ENCODE measurements around the gene PIGU.

The PIGU gene

DNA sequence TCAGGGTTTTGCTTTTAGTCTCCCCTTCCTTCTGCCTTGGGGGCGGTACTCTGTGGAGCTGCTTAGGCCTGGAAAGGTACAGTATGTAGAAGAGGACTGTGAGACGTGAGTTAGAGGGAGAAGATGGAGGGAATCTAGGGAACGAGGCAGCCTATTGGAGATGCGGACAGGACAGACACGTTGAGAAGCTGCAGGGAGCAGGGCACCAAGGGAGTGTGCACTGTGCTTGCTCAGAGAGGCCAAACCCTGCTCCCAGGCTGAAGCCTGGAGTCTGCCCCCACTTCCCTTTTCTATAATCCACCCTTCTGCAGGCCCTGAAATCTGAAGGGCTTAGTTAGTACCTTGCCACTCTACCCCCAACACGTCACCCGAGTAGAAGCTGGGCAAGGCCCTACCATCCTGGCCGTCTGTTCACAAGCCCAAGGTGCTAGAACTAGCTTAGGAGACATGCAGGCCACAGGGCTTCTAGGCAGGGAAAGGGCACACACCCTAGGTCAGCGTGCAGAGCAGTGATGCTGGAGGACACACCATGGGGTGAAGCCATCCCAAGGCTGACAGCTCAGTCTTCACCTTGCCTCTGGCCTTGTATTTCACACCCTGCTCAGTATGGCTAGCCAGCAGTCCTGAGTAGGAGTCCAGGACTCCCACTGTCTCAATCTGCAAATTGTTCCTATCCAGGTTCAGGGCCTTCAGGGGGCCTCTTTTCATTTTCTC lies 34.1 kb upstream of the PIGU start:
- Histone ChIP-seq H3K9me3 (ENCODE audit: control insufficient read depth, insufficient read depth, low read length) (no peaks in the 10 kb centered on the region), H3K36me3 (ENCODE audit: insufficient read depth, low read length) (peaks cover 4% of the 10 kb centered on the region; the same call in 1 of the 2 replicates), H3K9ac (ENCODE audit: low read depth, low read length) (no peak overlapping the region), H3K4me1 (ENCODE audit: insufficient read depth, low read length) (no peaks in the 10 kb centered on the region)

DNA sequence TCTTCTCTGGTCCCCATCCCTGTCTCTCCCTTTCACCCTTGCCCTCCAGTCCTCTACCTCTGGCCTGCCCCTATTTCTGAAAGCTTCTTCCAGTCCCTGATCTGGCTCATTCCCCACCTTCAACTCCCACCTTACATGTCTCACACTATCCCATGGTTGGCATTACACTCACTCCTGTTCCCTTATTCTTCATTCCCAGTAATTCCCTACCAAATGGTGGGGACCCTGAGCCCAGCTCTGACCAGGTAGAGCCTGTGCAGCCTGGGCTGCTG lies 33.6 kb upstream of the PIGU start:
- no peaks in the 10 kb centered on the region for H3K9me3 ChIP-seq (ENCODE audit: control insufficient read depth, insufficient read depth, low read length)
- peak overlapping the region; percentile 78 for H3K9ac ChIP-seq (ENCODE audit: low read depth, low read length)
- H3K36me3 ChIP-seq (ENCODE audit: insufficient read depth, low read length): peaks cover 3% of the 10 kb centered on the region; the same call in 1 of the 2 replicates
- H3K4me1 ChIP-seq (ENCODE audit: insufficient read depth, low read length): no peaks in the 10 kb centered on the region

DNA sequence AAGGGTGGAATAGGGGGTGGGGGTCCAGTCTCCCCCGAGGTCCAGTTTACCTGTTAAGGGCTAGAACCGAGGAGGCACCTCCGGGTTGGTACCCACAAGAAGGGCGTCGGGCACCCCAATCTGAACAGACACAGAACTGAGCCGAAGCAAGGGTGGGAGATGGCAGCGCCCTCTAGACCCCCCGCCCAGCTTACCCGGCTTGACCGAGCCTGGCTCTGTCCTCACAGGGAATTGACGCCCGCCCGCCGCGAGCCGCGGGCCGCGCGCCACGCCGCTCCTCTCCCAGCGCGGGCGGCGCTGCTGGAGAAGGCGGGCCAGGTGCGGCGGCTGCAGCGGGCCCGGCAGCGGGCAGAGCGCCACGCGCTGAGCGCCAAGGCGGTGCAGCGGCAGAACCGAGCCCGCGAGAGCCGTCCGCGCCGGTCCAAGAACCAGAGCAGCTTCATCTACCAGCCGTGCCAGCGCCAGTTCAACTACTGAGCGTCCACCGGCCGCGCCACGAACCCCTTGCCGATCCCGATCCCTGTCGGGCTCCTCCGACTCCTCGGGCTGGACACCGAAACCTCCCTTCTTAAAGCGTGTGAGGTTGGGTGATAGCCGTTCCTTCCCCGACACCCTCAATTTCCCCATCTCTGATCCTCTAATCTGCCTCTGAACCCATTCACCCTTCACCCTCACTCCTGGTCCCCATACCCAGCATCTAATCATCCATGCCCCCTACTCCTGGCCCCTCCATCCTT lies 33.1 kb upstream of the PIGU start:
- peaks cover 4% of the 10 kb centered on the region; the same call in 1 of the 2 replicates for H3K4me1 ChIP-seq (ENCODE audit: insufficient read depth, low read length)

DNA sequence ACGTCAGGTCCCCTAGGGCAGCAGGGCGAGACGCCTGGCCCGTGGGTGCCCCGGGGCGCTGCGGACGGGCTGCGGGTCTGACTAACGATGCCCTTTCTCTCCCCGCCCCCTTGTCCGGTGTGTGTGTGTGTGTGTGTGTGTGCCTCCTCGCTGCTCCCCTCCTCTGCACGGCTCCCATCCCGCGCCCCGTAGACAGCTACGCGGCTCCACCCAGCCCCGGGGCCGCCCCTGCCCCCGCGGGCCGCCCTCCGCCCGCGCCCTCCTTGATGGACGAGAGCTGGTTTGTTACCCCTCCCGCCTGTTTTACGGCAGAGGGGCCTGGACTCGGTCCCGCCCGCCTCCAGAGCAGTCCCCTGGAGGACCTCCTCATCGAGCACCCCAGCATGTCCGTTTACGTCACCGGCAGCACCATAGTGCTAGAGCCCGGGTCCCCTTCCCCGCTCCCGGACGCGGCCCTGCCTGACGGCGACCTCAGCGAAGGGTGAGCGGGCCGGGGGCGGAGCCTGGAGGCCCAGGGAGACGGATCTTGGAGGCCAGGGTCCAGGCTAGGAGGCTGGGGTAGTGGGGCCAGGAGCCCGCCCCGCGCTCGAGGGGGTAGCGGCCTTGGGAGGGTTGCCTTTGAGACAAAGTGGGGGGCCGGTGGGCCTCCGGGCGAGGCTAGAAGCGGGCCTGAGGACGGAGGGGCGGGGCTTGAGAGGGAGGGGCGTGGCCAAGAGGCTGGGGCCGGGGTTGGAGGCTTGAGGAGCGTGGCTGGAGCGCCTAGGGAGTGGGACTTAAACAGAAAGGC lies 32.3 kb upstream of the PIGU start:
- H3K4me1 ChIP-seq (ENCODE audit: insufficient read depth, low read length): peaks cover 6% of the 10 kb centered on the region; the same call in 1 of the 2 replicates
- no peaks in the 10 kb centered on the region for H3K9me3 ChIP-seq (ENCODE audit: control insufficient read depth, insufficient read depth, low read length)
- no peaks in the 10 kb centered on the region for H3K36me3 ChIP-seq (ENCODE audit: insufficient read depth, low read length)
- H3K9ac ChIP-seq (ENCODE audit: low read depth, low read length): peak overlapping the region; percentile 78; the same call in 1 of the 2 replicates

More for the DNA sequence above, 33.1 kb upstream of the PIGU start:
- Histone ChIP-seq H3K9me3 (ENCODE audit: control insufficient read depth, insufficient read depth, low read length) (no peaks in the 10 kb centered on the region), H3K36me3 (ENCODE audit: insufficient read depth, low read length) (no peaks in the 10 kb centered on the region), H3K9ac (ENCODE audit: low read depth, low read length) (peak overlapping the region; percentile 78)

DNA sequence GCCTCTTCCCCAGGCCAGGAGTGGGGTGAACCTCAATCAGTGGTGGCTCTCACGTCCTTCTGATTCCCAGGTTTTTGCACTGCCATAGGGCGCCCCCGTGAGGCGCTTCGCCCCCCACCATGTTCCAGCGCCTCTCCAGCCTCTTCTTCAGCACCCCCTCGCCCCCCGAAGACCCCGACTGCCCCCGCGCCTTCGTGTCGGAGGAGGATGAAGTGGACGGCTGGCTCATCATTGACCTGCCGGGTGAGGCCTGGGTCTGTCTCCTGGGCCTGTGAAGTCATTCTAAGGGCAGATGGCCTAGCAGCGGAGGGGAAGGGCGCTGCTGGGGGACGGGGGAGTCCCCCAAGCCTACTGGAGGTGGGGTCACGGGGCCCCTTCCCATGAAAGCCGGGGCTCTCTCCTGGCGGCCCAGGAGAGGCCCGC lies 31.7 kb upstream of the PIGU start:
- no peaks in the 10 kb centered on the region for H3K9me3 ChIP-seq (ENCODE audit: control insufficient read depth, insufficient read depth, low read length)
- peak overlapping the region; percentile 78; the same call in 1 of the 2 replicates for H3K9ac ChIP-seq (ENCODE audit: low read depth, low read length)
- H3K4me1 ChIP-seq (ENCODE audit: insufficient read depth, low read length): peaks cover 6% of the 10 kb centered on the region; the same call in 1 of the 2 replicates
- no peaks in the 10 kb centered on the region for H3K36me3 ChIP-seq (ENCODE audit: insufficient read depth, low read length)

DNA sequence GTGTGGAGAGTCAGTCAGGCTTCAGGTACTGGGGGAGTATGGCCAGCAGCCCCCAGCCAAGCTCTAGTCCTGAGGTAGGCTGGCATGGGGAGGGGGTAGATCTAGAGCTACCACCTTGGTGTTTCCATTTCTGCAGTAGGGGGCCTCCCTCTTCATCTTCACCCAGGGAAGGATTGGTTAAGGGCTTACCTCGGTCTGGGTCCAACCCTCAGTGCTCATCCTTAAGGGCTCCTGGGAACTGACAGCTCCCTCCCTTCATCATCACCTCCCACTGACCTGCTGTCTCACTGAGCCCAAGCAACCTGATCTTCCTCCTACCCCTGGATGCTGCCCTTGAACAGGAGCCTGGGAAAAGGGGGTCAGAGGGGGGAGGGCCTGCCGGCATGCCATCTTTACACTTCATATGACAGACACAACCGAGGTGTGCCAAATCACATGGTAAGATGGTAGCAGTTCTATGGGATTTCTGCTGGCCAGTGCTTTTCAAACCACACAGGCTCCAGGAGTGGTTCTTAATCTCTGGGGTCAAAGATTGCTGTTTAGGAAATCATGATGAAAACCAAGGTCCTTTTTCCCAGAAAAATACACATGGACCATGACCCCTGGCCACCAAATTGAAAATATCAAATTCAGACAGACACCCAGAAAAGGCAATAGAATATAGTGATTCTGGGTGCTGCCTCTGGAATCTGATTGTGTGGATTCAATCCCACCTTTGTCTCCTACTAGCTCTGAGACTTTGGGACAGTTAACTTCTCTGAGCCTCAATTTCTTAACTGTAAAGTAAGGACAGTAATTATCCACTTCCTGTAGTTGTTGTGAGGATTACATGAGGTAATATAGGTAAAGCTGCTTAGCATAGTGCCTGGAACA lies 30.3 kb upstream of the PIGU start:
- Histone ChIP-seq H3K4me1 (ENCODE audit: insufficient read depth, low read length) (peaks cover 6% of the 10 kb centered on the region; the same call in 1 of the 2 replicates), H3K36me3 (ENCODE audit: insufficient read depth, low read length) (no peaks in the 10 kb centered on the region), H3K9me3 (ENCODE audit: control insufficient read depth, insufficient read depth, low read length) (no peaks in the 10 kb centered on the region), H3K9ac (ENCODE audit: low read depth, low read length) (no peak overlapping the region)

DNA sequence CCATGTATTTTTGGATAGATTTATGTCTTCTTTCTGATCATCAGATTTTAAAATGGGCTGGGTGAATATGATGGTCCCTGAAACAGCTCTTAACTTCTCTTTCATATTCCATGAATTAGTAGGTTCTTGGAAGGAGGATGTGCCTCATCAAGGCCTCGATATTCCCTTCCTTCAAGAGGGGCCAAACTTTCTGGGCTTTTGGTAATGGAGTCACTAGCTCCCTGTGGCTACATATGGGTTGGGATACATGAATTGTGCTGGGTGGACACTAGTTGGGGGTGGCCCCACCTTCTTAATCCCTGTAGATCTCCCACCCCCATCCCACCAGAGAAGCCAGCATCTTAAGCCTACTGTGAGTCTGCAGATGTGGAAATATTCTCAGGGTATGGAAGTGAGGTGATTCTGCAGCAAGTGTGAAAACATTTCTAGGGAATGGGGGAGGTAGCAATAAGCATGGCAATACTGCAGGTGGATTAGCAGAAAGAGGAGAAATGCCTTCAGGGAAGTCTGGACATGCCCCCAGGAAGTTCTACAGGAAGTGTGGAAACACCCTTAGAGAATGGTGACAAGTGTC lies 29.5 kb upstream of the PIGU start:
- no peaks in the 10 kb centered on the region for H3K9me3 ChIP-seq (ENCODE audit: control insufficient read depth, insufficient read depth, low read length)
- no peak overlapping the region for H3K9ac ChIP-seq (ENCODE audit: low read depth, low read length)
- H3K4me1 ChIP-seq (ENCODE audit: insufficient read depth, low read length): peaks cover 6% of the 10 kb centered on the region; the same call in 1 of the 2 replicates
- no peaks in the 10 kb centered on the region for H3K36me3 ChIP-seq (ENCODE audit: insufficient read depth, low read length)

DNA sequence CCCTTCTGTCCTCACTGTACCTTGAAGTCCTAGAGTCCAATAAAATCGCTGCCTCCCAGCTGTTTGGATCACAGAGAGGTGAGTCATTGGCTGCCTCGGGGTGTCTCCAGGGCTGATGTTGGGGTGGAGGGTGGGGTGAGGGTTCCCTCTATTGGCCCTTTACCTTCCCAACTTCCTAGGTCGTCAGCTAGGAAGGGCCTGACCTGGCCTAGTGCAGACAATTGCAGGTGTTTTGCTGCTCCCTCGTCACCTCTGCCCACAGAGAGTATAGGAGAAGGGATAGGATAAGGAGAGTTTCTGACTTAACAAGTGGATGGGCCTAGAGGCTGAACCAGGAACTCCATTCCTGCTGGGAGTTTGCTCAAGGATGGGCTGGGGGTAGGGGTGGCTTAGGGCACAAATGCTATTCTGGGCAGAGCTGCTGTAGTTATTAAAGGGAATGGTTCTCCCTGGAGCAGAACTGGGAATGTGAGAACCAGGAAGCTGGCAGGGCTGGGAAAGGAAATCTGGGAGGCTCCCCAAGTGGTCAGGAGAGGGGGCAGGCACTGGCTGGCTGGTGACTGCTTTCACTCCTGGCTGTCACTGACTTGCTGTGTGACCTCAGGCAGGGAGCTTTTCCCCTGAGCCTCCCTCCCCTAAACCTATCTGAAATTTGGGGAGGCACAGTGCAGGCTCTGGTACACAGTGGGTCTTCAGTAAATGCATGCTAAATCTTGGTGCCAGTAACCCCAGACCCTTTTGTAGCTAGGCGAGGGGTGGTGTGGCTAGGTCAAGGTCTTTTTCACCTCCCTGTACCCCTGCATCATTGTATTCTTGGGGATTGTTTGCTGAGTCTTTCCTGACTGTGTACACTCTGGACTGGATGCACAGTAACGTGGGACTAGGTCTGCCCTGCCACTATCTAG lies 28.8 kb upstream of the PIGU start:
- H3K4me1 ChIP-seq (ENCODE audit: insufficient read depth, low read length): peaks cover 6% of the 10 kb centered on the region; the same call in 1 of the 2 replicates
- H3K9ac ChIP-seq (ENCODE audit: low read depth, low read length): peak overlapping the region; percentile 76; the same call in 1 of the 2 replicates
- no peaks in the 10 kb centered on the region for H3K36me3 ChIP-seq (ENCODE audit: insufficient read depth, low read length)
- H3K9me3 ChIP-seq (ENCODE audit: control insufficient read depth, insufficient read depth, low read length): no peaks in the 10 kb centered on the region

DNA sequence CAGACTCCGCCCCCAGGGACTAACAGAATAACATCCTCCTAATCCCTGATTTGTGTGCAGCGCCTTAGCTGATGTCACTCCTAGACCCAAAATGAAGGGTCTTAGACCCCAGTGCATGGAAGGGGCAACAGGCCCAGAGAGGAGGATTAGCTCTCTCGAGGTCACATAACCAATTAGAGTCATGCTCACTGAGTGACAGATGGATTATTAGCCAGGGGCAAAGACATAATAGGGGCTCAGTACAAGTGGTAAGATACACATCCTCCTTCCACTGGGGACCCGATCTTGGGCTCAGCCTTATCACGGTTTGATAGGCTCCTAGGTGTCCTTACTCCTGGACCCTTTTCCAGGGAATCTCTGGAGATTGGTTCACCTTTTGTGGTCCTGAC lies 28.1 kb upstream of the PIGU start:
- no peaks in the 10 kb centered on the region for H3K9me3 ChIP-seq (ENCODE audit: control insufficient read depth, insufficient read depth, low read length)
- no peaks in the 10 kb centered on the region for H3K36me3 ChIP-seq (ENCODE audit: insufficient read depth, low read length)
- H3K9ac ChIP-seq (ENCODE audit: low read depth, low read length): peak overlapping the region; percentile 76
- peaks cover 6% of the 10 kb centered on the region; the same call in 1 of the 2 replicates for H3K4me1 ChIP-seq (ENCODE audit: insufficient read depth, low read length)

DNA sequence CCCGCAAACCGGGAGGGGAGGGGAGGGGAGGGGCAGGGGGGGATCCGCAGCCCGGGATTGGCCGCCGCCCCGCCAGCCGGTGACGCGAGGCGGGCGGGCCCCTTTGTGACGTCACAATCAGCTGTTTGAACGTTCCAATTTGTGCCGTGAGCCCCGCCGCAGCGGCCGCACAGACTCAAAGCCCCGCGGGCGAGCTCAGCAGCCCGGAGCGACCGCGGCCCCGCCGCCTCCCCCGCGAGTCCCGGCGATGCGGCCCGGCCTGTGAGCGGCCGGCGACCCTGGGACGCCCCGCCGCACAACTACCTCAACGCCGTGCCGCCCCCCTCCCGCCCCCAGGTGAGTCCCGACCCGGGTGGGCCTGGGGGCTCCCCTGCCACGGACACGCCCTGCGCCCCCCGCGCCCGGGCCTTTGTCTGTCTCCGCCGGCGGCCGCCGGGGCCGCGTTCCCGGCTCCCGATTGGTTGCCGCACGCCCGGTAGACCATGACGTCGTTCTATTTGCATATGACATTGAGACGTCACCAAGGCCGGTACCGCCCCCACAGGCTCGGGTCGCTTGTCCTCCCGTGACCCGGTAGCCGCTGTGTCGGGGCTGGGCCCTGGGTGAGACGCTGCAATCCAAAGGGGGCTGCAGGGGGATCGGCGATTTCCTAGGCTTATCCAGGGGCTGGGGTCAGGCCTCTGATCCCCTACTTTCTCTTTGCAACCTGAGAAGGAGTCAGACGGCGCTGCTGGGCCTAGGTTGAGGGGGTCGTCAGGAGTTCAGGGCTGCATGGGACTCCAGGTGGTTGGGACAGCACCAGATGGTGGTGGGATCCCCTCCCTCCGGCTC lies 27.5 kb upstream of the PIGU start, which contains the start of gene TP53INP2:
TP53INP2 (plus strand) TSS at position 168 of the 831 bp plus-strand sequence. CDS start 4,396 bp downstream, outside the sequence.
- Histone ChIP-seq H3K36me3 (ENCODE audit: insufficient read depth, low read length) (no peaks in the 10 kb centered on the region), H3K9ac (ENCODE audit: low read depth, low read length) (peak within 1 kb of the TSS; percentile 76), H3K4me1 (ENCODE audit: insufficient read depth, low read length) (peaks cover 6% of the 10 kb centered on the region; the same call in 1 of the 2 replicates), H3K9me3 (ENCODE audit: control insufficient read depth, insufficient read depth, low read length) (no peaks in the 10 kb centered on the region)

DNA sequence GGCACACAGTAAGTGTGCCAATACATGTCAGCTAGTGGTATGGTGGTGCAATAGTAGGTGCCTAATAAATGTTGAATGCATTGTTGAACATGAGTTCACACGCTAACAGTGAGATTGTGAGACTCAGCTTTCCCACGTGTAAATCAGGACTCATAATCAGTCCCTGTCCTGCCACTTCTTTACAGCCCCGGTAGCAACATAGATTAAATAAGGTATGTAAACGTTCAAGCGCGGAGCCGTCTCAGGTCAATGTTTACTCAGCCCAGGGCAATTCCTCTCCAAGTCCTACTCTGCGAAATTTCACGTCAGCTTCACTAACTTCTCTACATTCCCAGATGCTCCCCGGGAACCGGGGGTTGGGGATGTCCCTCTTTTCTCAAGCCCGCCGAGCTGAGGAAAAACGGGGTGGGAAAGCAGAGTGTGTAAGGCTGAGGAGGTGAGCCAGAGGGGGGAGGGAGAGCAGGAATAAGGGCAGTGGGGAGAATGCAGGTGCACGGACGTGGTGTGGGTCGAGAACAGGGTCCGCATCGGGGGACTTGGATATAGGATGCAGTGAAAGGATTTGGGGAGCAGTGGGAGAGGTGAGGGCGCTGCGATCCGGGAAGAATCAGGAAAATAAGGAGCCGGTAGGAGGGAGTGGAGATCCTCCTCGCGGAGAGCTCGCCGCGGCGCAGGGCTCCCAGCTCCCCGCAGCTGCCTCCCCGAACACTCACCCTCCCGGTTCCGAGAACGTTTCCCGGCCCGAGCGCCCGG lies 26.7 kb upstream of the PIGU start:
- peak overlapping the region; percentile 76; the same call in 1 of the 2 replicates for H3K9ac ChIP-seq (ENCODE audit: low read depth, low read length)
- no peaks in the 10 kb centered on the region for H3K36me3 ChIP-seq (ENCODE audit: insufficient read depth, low read length)
- no peaks in the 10 kb centered on the region for H3K9me3 ChIP-seq (ENCODE audit: control insufficient read depth, insufficient read depth, low read length)
- H3K4me1 ChIP-seq (ENCODE audit: insufficient read depth, low read length): peaks cover 6% of the 10 kb centered on the region; the same call in 1 of the 2 replicates
